NCI-H1092 treated with DMSO at 0.1 percent for 48 hours (cell line): ENCODE results near the gene PARP3.

Experiments used
- DNase-seq: peaks from one replicate; lab custom pipeline; 2025; lab: John Stamatoyannopoulos, UW

PARP3 gene

DNA sequence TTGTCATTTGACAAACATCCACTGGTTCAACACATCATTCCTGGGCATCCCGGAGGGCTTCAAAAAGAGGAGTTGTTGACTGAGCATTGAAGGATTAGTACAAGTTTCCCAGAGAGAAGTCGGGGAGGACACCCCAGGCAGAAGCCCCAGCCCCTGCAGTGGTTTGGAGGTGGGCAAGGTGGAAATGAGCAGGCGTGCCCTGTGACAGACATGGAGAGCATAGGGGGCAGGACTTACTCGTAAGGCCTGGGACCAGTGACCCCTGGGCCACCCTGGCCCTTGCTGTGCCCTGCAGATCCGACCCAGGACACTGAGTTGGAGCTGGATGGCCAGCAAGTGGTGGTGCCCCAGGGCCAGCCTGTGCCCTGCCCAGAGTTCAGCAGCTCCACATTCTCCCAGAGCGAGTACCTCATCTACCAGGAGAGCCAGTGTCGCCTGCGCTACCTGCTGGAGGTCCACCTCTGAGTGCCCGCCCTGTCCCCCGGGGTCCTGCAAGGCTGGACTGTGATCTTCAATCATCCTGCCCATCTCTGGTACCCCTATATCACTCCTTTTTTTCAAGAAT, 5.9 kb downstream of the PARP3 start:
- no peak for DNase-seq

DNA sequence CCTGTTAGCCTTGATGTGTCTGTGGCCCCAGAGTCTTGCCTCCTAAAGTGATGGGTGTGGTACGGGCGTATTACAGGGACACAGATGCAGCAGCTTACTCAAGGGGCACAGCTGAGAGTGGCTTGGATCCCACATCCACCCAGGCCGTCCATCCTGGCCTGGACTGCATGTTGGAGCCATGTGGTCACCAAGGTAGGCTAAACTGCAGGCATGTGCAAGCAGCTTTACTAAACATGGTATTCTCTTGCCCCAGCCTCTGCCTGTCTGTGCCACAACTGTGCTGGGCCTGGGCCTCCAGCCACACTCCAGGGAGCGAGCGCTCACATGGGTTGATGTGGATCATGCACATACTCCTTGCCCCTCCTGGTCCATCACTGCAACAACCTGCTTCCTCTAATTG, 7.0 kb downstream of the PARP3 start:
- no peak for DNase-seq

DNA sequence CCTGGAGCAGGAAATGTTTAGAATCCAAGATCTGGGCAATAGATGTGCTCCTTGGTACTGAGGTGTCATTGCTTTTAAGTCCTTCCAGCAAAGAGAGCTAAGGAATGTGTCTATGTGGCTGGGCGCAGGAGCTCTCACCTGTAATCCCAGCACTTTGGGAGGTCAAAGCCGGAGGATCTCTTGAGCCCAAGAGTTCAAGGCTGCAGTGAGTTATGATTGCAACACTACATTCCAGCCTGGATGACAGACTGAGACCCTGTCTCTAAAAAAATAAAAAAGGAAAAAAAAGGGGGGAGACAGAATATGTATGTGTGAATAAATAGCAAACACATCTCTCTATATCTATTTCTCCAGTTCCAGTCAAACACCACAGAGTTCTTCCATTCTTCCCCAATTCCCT, 8.7 kb downstream of the PARP3 start:
- no peak for DNase-seq

DNA sequence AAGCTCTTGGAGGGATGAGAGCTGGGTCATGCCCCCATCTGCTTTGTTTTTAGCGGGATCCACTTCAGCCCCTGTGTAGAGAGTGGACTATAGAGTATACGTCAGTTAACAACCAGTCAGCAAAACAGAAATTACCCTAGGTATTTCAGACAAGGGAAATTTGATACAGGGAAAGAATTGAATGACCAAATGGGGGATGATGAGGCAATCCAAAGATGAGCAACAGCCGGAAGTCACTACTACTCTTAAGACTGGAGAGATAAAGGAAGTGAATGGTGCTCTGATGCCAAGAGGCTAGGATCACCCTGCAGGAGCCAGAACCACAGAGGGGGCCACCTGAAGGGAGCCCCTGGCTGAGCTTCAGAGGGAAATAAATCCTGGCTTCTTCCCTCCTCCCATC, 11.3 kb downstream of the PARP3 start:
- no peak for DNase-seq

DNA sequence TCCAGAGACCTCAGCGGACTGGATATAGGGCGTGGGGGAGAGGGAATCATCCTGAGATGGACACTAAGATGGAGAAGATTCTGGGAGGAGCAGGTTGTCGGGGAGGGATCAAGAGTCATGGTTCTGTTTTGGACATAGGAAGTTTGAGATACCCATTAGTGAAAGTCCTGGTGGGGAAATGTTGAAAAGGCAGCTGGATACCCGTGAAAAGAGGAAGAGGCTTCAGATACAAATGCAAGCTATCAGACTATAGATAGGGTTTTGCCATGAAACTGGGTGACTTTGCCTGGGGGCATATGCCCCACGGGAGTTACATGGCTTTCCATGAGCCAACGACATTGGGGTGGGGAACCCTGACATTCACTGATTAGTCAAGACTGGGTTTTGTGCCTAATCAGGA, 11.9 kb downstream of the PARP3 start:
- no peak for DNase-seq

DNA sequence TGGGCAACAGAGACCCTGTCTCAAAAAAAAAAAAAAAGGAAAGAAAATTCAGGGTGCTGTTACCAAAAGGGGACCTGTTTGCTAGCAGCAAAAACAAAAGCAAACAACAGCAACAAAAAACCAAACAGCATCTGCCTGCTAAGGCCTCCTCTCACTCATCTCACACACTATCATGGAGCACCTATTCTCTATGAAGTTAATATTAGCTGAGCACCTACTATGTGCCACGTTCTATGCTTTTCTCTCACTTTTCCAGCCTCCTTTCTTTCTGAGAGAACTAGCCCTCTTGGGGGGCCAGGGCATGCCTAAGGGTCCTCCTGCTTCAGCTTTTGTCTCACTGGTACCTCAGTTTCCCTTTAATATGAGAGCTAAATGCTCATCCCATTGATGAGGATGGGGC, 12.6 kb downstream of the PARP3 start:
- DNase-seq, result no peak

DNA sequence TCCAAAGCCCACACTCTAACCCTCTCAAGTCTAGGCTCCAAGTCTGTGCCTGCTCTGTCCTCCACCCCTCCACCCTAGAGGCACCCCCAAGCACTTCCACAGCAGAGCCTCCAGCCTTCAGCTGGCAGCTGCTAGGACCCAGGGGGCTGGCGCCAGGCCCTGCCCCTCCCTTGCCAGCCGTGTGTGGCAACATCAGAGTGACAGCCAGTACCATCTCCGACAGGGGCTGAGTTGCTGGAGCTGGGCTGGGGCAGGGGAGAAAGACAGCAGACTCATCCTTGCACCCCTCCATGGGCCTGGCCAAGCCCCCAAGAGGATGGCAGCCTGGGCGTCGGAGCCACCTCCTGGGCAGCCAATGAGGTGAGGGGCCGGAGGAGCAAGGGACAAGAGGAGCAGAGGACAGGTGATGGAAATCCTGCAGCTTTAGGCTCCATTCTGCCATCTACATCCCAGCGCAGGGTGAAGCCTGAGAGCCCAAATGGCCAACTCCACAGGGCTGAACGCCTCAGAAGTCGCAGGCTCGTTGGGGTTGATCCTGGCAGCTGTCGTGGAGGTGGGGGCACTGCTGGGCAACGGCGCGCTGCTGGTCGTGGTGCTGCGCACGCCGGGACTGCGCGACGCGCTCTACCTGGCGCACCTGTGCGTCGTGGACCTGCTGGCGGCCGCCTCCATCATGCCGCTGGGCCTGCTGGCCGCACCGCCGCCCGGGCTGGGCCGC, 13.2 kb downstream of the PARP3 start, which contains the start of gene GPR62:
GPR62 (plus strand) TSS at position 207 of the 718 bp plus-strand sequence; CDS start at position 479, 272 bp downstream.
- DNase-seq, result no peak

DNA sequence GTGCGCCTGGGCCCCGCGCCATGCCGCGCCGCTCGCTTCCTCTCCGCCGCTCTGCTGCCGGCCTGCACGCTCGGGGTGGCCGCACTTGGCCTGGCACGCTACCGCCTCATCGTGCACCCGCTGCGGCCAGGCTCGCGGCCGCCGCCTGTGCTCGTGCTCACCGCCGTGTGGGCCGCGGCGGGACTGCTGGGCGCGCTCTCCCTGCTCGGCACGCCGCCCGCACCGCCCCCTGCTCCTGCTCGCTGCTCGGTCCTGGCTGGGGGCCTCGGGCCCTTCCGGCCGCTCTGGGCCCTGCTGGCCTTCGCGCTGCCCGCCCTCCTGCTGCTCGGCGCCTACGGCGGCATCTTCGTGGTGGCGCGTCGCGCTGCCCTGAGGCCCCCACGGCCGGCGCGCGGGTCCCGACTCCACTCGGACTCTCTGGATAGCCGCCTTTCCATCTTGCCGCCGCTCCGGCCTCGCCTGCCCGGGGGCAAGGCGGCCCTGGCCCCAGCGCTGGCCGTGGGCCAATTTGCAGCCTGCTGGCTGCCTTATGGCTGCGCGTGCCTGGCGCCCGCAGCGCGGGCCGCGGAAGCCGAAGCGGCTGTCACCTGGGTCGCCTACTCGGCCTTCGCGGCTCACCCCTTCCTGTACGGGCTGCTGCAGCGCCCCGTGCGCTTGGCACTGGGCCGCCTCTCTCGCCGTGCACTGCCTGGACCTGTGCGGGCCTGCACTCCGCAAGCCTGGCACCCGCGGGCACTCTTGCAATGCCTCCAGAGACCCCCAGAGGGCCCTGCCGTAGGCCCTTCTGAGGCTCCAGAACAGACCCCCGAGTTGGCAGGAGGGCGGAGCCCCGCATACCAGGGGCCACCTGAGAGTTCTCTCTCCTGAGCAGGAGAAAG, 14.0 kb downstream of the PARP3 start:
- no peak for DNase-seq

DNA sequence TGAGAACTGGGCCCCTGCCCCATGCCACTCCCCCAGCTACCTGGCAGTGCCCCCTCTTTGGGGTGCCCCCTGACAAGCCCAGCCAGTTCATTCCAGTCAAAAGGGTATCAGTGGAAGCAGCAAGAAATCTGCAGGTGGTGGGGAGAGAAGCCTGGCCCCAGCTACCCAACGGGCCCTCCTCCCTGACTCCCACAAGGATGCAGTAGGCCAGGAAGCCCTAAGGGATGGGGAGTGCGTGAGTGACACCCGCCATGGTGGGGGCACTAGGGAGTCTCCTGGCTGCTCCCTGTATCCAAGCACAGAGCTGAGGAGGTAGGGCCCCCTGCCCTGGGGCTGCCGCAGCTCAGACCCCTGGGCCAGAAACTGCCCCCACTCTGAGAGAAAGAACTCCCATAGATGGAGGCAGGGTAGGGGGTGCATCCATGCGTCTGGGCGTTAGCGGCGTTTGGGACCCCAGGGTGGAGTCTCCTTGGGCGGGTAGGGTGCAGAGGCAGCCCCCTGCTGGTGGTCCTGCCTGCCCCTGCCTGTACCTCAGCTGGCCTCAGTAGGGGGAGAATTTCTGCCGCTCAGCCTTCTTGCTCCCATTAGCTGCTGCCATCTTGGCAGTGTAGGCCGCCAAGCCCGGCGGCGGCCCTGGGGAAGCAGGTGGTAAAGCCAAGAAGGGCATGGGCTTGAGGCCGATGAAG, 15.5 kb downstream of the PARP3 start:
- DNase-seq, result no peak

DNA sequence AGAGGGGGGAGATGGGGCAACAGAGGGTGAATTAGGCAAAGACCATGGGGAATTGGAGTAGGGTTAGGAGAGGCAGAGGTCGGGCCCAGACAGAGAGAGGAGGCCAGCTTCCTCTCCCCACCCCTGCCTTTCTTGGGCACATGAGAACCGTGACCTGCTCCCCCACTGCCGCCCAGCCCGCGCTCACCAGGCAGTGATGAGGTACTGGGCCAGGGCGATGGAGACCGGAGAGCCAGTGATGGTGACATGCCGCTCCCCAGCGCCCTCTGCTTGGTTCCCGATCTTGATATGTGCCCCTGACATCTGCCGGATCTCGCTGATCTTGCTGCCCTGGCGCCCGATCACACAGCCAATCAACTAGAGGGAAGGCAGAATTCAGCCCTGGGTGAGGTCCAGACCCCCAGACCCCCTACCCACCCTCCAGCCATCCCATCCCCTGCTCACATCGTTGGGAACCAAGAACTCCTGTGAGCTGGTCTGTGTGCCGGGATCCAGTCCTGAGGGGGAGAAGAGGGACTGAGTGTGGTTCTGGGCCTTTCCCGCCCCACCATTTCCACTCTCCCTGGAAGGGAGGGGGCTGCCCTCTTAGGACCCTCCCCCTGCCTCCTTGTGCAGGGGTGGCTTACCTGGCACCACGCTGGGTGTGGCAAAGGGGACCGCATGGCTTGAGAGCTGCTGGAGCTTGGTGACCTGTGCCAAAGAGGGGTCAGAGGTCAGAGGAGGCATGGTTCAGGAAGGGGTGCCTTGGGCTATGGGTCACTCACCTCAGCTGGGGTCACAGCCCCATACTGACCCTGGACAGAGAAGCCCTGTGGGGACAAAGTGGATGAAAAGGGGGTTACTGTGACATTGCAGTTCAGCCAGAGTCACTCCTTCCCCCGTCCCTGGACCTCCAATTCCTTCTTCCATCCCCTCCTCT, 16.7 kb downstream of the PARP3 start:
- DNase-seq, result no peak

DNA sequence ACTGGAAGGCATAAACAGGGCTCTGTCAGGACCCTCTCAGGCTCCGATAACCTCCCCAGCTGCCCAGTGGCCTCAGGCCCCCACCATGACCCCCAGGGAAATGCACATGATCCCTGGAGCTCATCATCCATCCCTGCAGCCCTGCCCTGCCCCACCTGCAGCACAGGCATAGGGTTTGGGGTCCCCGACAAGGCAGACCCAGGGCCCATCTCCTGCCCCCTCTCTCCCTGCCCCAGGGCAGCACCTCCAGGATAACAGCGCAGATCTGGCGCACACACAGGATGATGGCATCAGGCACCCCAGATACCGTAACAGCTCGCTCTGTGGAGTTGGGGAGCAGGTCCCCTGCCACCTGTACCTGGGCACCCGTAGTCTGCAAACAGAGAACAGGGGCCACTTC, 17.5 kb downstream of the PARP3 start:
- DNase-seq, result no peak

DNA sequence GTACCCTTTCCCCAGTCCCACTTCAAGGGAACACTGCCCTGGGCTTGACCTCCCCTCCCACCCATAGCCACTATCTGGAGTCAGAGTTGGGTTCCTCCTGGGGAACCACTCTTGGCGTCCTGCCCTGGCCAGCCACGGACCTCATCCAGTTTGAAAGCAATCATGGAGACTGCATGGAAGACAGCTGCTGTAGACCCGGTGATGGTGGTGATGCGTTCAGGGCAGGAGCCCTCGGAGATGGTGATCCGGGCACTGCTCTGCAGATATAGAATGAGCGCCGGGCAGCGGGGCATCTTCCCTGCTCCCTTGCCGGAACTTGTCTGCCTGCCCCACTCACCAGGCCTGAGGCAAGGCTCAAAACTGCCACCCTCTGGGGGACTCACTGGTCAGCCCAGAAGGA, 18.2 kb downstream of the PARP3 start:
- no peak for DNase-seq

DNA sequence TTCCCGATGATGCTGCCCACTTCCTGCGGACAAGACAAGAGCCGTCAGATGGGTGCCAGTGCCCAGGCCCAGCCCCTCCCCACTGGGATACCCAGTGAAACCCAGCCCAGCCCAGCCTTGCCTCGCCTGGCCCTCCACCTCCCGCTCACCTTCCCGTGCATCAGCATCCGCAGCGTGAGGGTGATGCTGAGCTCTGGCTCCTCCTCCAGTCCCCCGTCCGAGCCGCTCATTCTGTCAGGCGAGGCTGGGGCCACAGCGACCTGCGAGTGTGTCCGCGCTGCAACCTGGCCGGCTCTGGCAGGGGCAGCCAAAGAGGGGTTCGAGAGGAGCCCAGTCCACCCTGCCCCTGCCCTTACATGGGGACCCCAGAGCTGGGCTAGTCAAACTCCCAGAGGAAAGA, 18.8 kb downstream of the PARP3 start:
- DNase-seq, result no peak

DNA sequence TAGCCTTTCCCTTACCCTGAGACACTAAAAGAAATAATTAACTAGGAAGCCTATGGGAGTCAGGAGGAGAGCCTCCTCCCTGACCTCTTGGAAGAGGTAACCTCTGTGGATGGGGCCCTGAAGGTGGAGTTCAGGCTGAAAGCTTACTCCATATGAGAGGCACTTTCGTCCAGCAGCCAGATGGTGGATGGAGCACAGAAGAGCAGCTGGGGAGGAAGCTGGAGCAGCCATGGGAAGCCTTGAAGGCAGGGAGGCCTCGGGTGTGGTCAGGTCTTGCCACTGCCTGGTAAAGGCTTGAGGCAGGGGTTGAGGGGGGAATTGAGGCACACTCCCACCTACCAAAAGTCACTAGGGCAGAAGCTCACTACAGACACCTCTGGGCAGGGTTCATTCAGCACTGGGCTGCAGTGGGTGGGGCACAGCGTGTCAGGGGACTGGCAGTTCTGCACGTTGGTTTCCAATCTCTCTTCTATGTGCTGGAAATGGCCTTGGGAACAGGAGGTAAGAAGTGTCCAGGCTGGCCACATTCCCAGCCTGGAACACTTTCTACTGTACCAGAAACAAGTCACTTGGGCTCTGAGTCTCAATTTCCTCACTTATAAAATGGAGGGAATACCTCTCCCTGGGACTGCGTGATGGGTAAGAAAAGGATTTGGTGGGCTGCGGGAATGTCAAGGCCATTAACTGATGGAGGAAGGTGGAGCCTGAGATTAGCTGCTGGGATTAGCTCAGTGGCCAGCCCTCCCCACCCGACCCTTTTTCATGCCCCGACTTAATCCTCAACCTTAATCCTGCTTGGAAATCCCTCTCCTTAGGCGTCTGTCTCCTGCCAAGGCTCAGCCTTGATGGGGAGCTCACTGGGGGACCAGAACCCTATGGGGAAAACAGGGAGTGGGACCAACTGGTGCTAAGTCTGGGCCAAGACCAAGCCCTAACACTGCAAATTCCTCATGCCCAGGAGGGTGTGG, 19.7 kb downstream of the PARP3 start:
- no peak for DNase-seq

DNA sequence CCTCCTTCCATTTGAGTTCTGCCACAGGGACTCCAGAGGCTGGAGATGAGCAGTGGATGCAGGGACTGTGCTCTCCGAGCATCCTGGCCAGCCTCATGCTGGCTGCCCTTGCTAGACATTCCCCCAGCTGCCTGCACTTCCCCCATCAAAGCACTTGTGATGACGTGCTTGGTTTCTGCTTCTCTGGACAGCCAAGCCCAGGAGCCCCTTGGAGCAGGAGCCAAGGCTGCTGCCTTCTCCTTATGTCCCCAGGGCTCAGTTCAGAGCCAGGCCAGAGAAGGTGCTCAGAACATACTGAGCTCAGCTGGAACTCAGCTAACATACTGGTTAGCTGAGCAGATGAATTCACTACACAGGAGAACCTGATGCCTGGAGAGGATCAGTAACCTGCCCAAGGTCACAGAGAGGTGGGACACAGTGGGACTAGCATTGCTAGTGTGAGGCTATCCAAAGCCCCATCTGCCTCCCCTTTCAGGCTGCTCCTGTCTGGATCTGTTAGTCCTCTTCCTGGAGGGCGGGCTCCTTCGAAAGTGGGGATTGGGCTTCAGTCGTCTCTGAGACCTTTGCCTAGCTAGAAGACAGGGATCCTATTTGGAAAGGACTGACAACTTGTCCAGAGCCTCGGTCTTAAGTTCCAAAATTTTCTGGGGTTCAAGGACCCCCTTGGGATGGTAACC, 20.8 kb downstream of the PARP3 start:
- no peak for DNase-seq

DNA sequence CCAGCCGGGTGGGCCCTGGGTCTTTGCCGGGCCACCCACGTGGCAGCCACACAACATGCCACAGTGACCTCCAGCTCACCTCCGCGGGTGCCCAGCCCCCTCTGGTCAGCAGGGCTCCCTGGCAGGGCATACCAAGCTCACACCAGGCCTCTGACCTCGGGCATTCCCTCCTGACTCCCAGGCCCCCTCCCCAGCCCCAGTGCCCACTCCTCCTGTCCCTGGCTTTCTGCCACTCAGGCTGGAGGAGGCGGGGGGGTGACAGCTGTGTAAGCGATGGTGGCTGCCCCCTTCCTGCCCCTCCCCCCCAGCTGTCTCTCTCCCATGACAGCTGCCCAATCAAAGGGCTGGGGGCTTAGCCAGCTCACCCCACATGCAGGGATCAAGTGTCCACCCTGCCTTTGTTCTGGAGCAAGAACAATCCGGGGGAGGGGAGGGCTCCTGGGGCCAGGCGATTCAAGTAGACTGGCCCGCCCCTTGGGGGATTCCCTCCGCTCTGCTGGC, 21.8 kb downstream of the PARP3 start:
- peak; percentile 63 for DNase-seq

DNA sequence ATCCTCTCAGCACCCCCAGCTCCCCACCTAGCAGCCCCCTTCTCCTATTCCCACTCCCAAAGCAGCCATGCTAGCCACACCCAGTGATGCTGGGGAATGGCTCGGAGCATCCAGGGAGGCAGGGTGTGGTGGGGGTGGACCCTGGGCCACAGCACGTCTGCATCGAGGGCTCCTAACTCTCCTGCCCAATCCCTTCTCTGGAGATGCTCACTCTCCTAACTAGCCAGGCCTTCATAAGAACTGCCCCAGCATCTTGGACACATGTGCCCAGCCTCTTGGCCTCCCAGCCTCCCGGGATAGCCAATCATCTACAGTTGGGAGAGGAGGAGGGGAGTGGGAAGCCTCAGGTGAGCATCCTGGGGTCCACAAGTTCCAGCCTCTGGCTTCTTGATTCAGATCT, 22.4 kb downstream of the PARP3 start:
- no peak for DNase-seq

DNA sequence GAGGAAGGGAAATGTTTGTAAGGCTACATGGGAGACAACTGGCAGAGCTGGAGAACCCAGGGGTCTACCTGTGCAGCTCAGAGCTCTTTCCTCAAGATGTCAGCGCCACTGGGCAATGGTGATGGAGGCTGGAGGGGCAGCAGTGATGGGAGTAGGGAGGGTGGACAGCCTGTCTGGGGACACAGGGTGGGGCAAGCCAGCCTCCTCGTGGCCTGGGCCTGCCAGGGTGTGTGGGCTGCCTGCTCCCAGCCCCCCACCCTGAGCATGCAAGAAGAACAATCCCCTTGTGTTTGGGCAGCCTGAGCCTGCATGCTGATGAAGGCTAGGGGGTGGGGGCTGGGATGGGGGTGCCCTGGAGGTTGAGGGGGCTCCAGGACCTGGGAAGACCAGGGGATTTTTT, 23.9 kb downstream of the PARP3 start:
- no peak for DNase-seq

DNA sequence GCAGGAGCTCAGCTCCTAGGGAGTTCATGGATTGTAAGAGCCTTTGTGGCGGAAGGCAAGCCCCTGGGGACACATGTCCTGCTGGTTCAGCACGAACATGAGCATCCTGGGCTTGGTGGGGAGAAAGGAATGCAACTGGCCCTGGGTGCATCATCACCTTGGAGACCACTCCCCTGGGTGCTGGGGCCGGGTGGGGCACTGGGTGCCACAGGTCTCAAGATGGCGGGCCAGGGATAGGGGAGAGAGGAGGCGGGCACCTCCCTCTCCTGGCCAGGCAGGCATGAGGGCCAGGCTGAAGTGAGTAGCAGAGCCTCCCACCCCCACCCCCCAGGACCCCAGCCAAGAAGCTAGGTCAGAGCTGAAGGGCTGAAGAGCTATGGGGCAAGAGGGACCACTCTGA, 24.3 kb downstream of the PARP3 start:
- DNase-seq, result no peak
